Esophagus muscularis mucosa (tissue), 4 donors: ENCODE results near the gene GRHL3. TPM values are rescaled to one million over a fixed set of nuclear protein-coding genes. Genes with fewer than 3 reads are reported as not detected.

Source experiments
- DNase-seq: peaks from one replicate; pipeline ENCODE4 v3.0.0-alpha.2; 2017; ENCODE audit errors: extremely low spot score
- H3K27ac ChIP-seq, 4 donors: fragments of 200-600 bp; sonication (generic); replicated peaks in 1 of 4; 1 replicate in 3 of 4; 2 replicates in 1 of 4; pipeline ENCODE4 v1.5.1; 2016 to 2019; ENCODE audit warnings: mild to moderate bottlenecking in 1 of 4
- H3K27me3 ChIP-seq, 4 donors: fragments of 200-600 bp; sonication (generic); one replicate each; pipeline versions ENCODE4 v1.5.1 to v1.6.0; 2016 to 2019
- H3K36me3 ChIP-seq, 4 donors: fragments of 200-600 bp; sonication (generic); one replicate each; pipeline ENCODE4 v1.5.1; 2016 to 2019
- H3K4me1 ChIP-seq, 4 donors: fragments of 200-600 bp; sonication (generic); one replicate each; pipeline ENCODE4 v1.5.1; 2016 to 2019
- H3K4me3 ChIP-seq, 4 donors: fragments of 200-600 bp; sonication (generic); 1 replicate in 2 of 4; 2 replicates in 2 of 4; pipeline ENCODE4 v1.5.1; 2016 to 2019; ENCODE audit warnings: mild to moderate bottlenecking in 4 of 4, moderate library complexity in 1 of 4
- H3K9me3 ChIP-seq, 4 donors: fragments of 200-600 bp; sonication (generic); 1 replicate in 3 of 4; 2 replicates in 1 of 4; pipeline ENCODE4 v1.5.1; 2016 to 2019
- EP300 ChIP-seq: sonication (generic); formaldehyde crosslinking; IDR thresholded peaks from one replicate; pipeline ENCODE4 v1.6.1; 2017; ENCODE audit warnings: antibody characterized with exemption
- POLR2A ChIP-seq: fragments of 450-650 bp; IDR thresholded peaks from one replicate; pipeline ENCODE4 v1.6.1; 2017; ENCODE audit warnings: antibody characterized with exemption, moderate library complexity, mild to moderate bottlenecking, low read depth
- POLR2AphosphoS5 ChIP-seq, 2 donors: sonication (generic); formaldehyde crosslinking; IDR thresholded peaks; one replicate each; pipeline ENCODE4 v1.6.1; 2017; ENCODE audit warnings: antibody characterized with exemption in 2 of 2
- WGBS: methylation state at CpG from one replicate; pipeline ENCODE4 v1.1.5; 2018; 5-methylcytosine and 5-hydroxymethylcytosine counted together
- intact Hi-C: fragments of 100-400 bp; cut with DNase I; formaldehyde crosslinking; loops from one replicate; pipeline ENCODE4 v1.15.1; 2023
- total RNA-seq, 4 donors: library from RNA; depleted of rRNA; stranded (reverse); fragments of >200 nt; gene quantifications; one replicate each; pipeline versions ENCODE4 v1.1.0 to v1.2.1, GENCODE V29; 2016
- TF ChIP-seq, protein P1 (sequence below), 3 experiments: fragments of 200-600 bp in 2 of 3; fragments of 450-650 bp in 1 of 3; sonication (generic) in 2 of 3; IDR thresholded peaks; one replicate each; pipeline ENCODE4 v1.5.1; 2017 to 2019; ENCODE audit warnings: antibody characterized with exemption in 3 of 3, mild to moderate bottlenecking in 2 of 3, moderate library complexity in 1 of 3

GRHL3 gene
- total RNA-seq, 4 donors from 2014 or later = not detected

DNA sequence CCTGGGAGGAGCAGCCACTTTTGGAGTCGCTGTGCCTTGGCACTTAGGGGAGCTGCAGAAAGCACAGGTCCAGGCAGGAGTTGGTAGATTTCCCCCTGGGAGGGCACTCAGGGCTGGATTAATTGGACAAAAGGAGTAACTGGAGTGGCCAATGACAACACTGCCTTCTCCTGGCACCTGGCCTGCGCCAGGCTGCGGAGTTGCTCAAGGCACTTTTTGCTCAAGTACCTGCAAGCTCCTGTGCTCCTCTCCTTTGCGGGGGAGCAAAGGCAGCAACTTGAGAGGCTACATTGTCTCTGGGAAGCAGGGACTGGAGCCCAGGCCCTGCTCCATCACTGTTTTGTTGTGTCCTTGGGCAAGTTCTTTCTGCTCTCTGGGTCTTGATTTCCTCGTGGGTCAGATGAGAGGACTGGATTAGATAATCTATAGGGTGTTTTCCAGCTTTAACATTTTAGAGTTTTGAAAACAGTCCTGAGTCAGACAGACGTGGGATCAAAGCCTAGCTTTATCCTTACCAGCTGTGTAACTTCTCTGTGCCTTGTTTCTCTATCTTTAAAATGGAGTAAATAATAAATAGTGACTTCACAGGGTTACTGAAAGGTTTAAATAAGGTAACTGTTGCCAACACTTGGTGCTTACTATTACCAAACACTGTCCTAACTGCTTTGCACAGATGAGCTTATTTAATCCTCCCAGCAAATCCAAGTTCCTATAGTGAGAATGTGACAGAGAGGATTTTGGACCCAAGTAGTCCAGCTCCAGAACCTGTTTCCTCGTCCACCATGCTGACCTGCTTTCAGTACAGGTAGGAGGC, 18.0 kb upstream of the GRHL3 start:
- Histone ChIP-seq H3K27me3 (peaks cover 0 to 32% (median 0%) of the 10 kb centered on the region in 4 donors), H3K36me3 (no peaks in the 10 kb centered on the region), H3K4me3 (no peak overlapping the region), H3K4me1 (no peaks in the 10 kb centered on the region), H3K27ac (no peak overlapping the region), H3K9me3 (no peaks in the 10 kb centered on the region)
- intact Hi-C loops = no loop called here
- WGBS = 65% methylated on average over 7 of the region's 7 CpGs
- no peak for DNase-seq
- TF ChIP-seq, protein P1, sequence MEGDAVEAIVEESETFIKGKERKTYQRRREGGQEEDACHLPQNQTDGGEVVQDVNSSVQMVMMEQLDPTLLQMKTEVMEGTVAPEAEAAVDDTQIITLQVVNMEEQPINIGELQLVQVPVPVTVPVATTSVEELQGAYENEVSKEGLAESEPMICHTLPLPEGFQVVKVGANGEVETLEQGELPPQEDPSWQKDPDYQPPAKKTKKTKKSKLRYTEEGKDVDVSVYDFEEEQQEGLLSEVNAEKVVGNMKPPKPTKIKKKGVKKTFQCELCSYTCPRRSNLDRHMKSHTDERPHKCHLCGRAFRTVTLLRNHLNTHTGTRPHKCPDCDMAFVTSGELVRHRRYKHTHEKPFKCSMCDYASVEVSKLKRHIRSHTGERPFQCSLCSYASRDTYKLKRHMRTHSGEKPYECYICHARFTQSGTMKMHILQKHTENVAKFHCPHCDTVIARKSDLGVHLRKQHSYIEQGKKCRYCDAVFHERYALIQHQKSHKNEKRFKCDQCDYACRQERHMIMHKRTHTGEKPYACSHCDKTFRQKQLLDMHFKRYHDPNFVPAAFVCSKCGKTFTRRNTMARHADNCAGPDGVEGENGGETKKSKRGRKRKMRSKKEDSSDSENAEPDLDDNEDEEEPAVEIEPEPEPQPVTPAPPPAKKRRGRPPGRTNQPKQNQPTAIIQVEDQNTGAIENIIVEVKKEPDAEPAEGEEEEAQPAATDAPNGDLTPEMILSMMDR (IDR thresholded peaks at IDR 0.05) = no peak
- TF ChIP-seq POLR2AphosphoS5 (IDR thresholded peaks at IDR 0.05) = no peak
- no peak for TF ChIP-seq EP300
- no peak for TF ChIP-seq POLR2A

DNA sequence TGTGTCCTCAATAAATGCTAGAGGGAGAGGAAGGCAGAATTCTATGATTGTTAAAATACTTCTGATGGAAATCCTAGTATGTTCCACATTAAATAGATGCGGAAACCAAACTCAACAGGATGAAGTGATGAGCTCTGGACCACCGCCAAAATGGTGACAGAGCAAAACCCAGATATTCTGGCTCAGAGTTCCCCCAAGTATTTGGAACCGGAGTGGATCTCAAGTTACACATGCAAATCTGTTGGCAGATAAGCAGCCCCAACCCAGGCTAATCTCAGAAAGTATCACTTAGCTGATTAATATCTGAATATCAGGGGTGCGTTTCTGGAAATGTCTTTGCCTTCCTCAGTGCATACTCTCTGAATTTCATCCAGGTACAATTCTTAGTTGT, 17.4 kb upstream of the GRHL3 start:
- Histone ChIP-seq H3K27me3 (peaks cover 0 to 32% (median 0%) of the 10 kb centered on the region in 4 donors), H3K36me3 (no peaks in the 10 kb centered on the region), H3K4me3 (no peak overlapping the region), H3K4me1 (no peaks in the 10 kb centered on the region), H3K9me3 (no peaks in the 10 kb centered on the region), H3K27ac (no peak overlapping the region)
- no peak for DNase-seq
- 60% methylated on average over 4 of the region's 4 CpGs for WGBS
- TF ChIP-seq, protein P1 (IDR thresholded peaks at IDR 0.05) = no peak
- TF ChIP-seq EP300 = no peak
- no peak for TF ChIP-seq POLR2AphosphoS5 (IDR thresholded peaks at IDR 0.05)
- TF ChIP-seq POLR2A = no peak
- intact Hi-C loops = no loop called here

DNA sequence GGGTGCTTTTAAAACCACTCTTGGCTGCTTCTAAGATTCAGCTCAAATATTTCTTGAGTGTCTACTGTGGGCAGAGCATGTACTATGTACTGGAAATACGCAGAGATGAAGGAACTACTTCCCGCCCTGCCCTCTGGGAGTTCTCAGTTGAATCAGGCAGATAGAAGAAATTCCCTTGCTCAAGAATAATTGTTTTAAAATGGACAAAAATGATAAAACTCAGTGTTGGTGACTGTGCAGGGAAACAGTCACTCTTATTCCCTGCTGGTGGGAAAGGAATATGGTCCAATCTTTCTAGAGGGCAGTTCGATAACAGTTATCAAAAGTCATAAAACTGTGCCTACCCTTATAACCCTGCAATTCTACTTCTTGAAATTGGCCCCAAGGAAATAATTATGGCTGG, 16.9 kb upstream of the GRHL3 start:
- H3K4me1 ChIP-seq = no peaks in the 10 kb centered on the region
- no peak overlapping the region for H3K4me3 ChIP-seq
- WGBS = 83% methylated on average over 3 of the region's 3 CpGs
- intact Hi-C loops = no loop called here
- no peak overlapping the region for H3K27ac ChIP-seq
- TF ChIP-seq POLR2A (no peak), EP300 (no peak)
- TF ChIP-seq, protein P1 (IDR thresholded peaks at IDR 0.05) = no peak
- peaks cover 0 to 32% (median 0%) of the 10 kb centered on the region in 4 donors for H3K27me3 ChIP-seq
- H3K9me3 ChIP-seq = no peaks in the 10 kb centered on the region
- no peak for DNase-seq
- H3K36me3 ChIP-seq = no peaks in the 10 kb centered on the region

DNA sequence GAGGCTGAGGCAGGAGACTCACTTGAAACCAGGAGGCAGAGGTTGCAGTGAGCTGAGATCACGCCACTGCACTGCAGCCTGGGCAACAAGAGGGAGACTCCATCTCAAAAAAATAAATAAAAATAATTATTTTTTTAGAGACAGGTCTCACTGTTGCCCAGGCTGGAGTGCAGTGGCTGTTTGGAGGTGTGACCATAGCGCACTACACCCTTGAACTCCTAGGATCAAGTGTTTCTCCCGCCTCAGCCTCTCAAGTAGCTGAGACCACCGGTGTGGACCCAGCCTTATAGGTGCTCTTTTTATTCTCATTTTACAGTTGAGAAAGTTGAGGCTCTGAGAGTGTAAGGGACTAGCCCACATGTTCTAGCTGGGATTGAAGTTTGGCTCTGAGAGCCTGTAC, 15.6 kb upstream of the GRHL3 start:
- TF ChIP-seq, protein P1 (IDR thresholded peaks at IDR 0.05) = no peak
- no peak for TF ChIP-seq POLR2AphosphoS5 (IDR thresholded peaks at IDR 0.05)
- TF ChIP-seq EP300 = no peak
- TF ChIP-seq POLR2A = no peak
- H3K36me3 ChIP-seq = no peaks in the 10 kb centered on the region
- H3K27me3 ChIP-seq = peaks cover 0 to 29% (median 0%) of the 10 kb centered on the region in 4 donors
- H3K4me1 ChIP-seq = no peaks in the 10 kb centered on the region
- intact Hi-C loops = no loop called here
- no peak for DNase-seq
- H3K4me3 ChIP-seq = no peak overlapping the region
- no peak overlapping the region for H3K27ac ChIP-seq
- 91% methylated on average over 4 of the region's 4 CpGs for WGBS
- no peaks in the 10 kb centered on the region for H3K9me3 ChIP-seq

DNA sequence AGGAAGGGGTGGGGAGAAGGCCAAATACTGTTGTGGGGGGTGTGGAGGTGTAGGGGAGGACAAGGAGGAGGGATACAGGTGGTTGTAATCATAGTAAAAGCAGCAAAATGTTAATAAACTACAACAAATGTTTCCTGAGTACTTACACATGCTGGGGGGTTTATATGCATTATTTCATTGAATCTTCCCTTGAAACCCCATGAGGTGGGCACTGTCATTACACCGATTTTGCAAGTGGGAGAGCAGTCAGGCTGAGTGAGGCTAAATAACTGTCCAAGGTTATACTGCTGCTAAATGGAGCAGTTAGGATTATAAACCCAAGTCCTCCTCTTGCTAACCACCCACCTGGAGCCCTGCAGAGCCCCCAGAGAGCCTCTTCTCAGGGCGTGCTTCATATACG, 14.4 kb upstream of the GRHL3 start:
- Histone ChIP-seq H3K4me3 (no peak overlapping the region), H3K36me3 (no peaks in the 10 kb centered on the region), H3K4me1 (no peaks in the 10 kb centered on the region), H3K9me3 (no peaks in the 10 kb centered on the region), H3K27ac (no peak overlapping the region), H3K27me3 (peaks cover 0 to 29% (median 0%) of the 10 kb centered on the region in 4 donors)
- no peak for DNase-seq
- intact Hi-C loops = no loop called here
- 81% methylated on average over 3 of the region's 3 CpGs for whole genome bisulfite sequencing
- no peak for TF ChIP-seq POLR2AphosphoS5 (IDR thresholded peaks at IDR 0.05)
- TF ChIP-seq, protein P1 (IDR thresholded peaks at IDR 0.05) = no peak
- TF ChIP-seq EP300 = no peak
- TF ChIP-seq POLR2A = no peak
